Measurements from ENCODE around the gene TPO.

Gene TPO

GRCh38 chr2:1453561-1453960 is 40.3 kb downstream of the TPO start:
- DNase-seq = no peak

GRCh38 chr2:1454346-1454745 is 41.1 kb downstream of the TPO start:
- no peak for DNase-seq

- no peak for DNase-seq
Observed at GRCh38 chr2:1455466-1455865, 42.2 kb downstream of the TPO start.

- DNase-seq = no peak
Observed at GRCh38 chr2:1458432-1458831, 45.2 kb downstream of the TPO start.

- DNase-seq = no peak
Observed at GRCh38 chr2:1459727-1460126, 46.5 kb downstream of the TPO start.

- DNase-seq = no peak
Observed at GRCh38 chr2:1460851-1461418, 47.7 kb downstream of the TPO start.

- no peak for DNase-seq
Observed at GRCh38 chr2:1461507-1462390, 48.5 kb downstream of the TPO start.

- no peak for DNase-seq
Observed at GRCh38 chr2:1462994-1463393, 49.7 kb downstream of the TPO start.

GRCh38 chr2:1472350-1472749 is 59.1 kb downstream of the TPO start:
- no peak for DNase-seq

- DNase-seq = no peak
Observed at GRCh38 chr2:1476617-1477195, 63.4 kb downstream of the TPO start.

- no peak for DNase-seq
Observed at GRCh38 chr2:1477196-1478040, 64.2 kb downstream of the TPO start.

GRCh38 chr2:1478311-1479305 is 65.3 kb downstream of the TPO start:
- no peak for DNase-seq

- no peak for DNase-seq
Observed at GRCh38 chr2:1479346-1479745, 66.1 kb downstream of the TPO start.

GRCh38 chr2:1480671-1481076 is 67.4 kb downstream of the TPO start:
- DNase-seq = no peak

- DNase-seq = no peak
Observed at GRCh38 chr2:1481406-1482252, 68.4 kb downstream of the TPO start.

GRCh38 chr2:1482253-1482675 is 69.0 kb downstream of the TPO start:
- no peak for DNase-seq

- DNase-seq = no peak
Observed at GRCh38 chr2:1482981-1483380, 69.7 kb downstream of the TPO start.

- no peak for DNase-seq
Observed at GRCh38 chr2:1483551-1483950, 70.3 kb downstream of the TPO start.

- DNase-seq = no peak
Observed at GRCh38 chr2:1484131-1484884, 71.0 kb downstream of the TPO start.

GRCh38 chr2:1486670-1487069 is 73.4 kb downstream of the TPO start:
- DNase-seq = no peak

Measured in activated naive CD4-positive, alpha-beta T cell (primary cell).